Mesenchymal stem cell (in vitro differentiated cells and primary cell): ENCODE results near the gene ISX.

Experiments
- DNase-seq: peaks from one replicate; pipeline ENCODE4 v3.0.0-alpha.2; 2013
- H2AFZ ChIP-seq: one replicate; pipeline ENCODE4 v1.6.1; 2013; ENCODE audit warnings: low read depth, mild to moderate bottlenecking, control low read depth, inconsistent platforms, low read length, moderate library complexity
- H2AK5ac ChIP-seq: 2 replicates; pipeline ENCODE4 v1.6.1; 2013; ENCODE audit warnings: low read length, moderate library complexity, mild to moderate bottlenecking, inconsistent platforms; ENCODE audit not compliant: severe bottlenecking
- H2BK120ac ChIP-seq: one replicate; pipeline ENCODE4 v1.6.1; 2013; ENCODE audit warnings: low read depth, mild to moderate bottlenecking, inconsistent platforms, low read length, moderate library complexity
- H2BK12ac ChIP-seq, 2 experiments: one replicate each; pipeline ENCODE4 v1.6.1; 2013; ENCODE audit warnings: inconsistent platforms in 2 of 2, low read length in 2 of 2, mild to moderate bottlenecking in 2 of 2, moderate library complexity in 2 of 2, control low read depth in 1 of 2
- H2BK15ac ChIP-seq: one replicate; pipeline ENCODE4 v1.6.1; 2013; ENCODE audit warnings: mild to moderate bottlenecking, low read depth, inconsistent platforms; ENCODE audit not compliant: poor library complexity, severe bottlenecking
- H2BK5ac ChIP-seq: 2 replicates; pipeline ENCODE4 v1.6.1; 2013; ENCODE audit warnings: low read depth, mild to moderate bottlenecking, low read length, control low read depth, inconsistent platforms; ENCODE audit not compliant: poor library complexity, severe bottlenecking
- H3K14ac ChIP-seq, 2 experiments: one replicate each; pipeline ENCODE4 v1.6.1; 2013; ENCODE audit warnings: inconsistent platforms in 2 of 2, low read length in 2 of 2, control low read depth in 1 of 2, mild to moderate bottlenecking in 1 of 2, moderate library complexity in 1 of 2
- H3K18ac ChIP-seq, 2 experiments: one replicate each; pipeline ENCODE4 v1.6.1; 2013; ENCODE audit warnings: inconsistent platforms in 2 of 2, low read length in 2 of 2, control low read depth in 1 of 2, low read depth in 1 of 2, mild to moderate bottlenecking in 1 of 2
- H3K23ac ChIP-seq, 2 experiments: one replicate each; pipeline ENCODE4 v1.6.1; 2013; ENCODE audit warnings: inconsistent platforms in 2 of 2, low read length in 2 of 2, mild to moderate bottlenecking in 2 of 2, moderate library complexity in 2 of 2, control low read depth in 1 of 2
- H3K27ac ChIP-seq: 2 replicates; pipeline ENCODE4 v1.5.1; 2013; ENCODE audit warnings: mild to moderate bottlenecking, moderate library complexity, low read length, control low read depth, inconsistent platforms; ENCODE audit not compliant: poor library complexity, severe bottlenecking
- H3K27me3 ChIP-seq, 2 experiments: 2 replicates each; pipeline versions ENCODE4 v1.6.1 to v1.7.0; 2013; ENCODE audit warnings: low read length in 2 of 2, mild to moderate bottlenecking in 2 of 2, moderate library complexity in 2 of 2, control low read depth in 1 of 2, inconsistent platforms in 1 of 2; ENCODE audit not compliant: control insufficient read depth in 1 of 2, insufficient read depth in 1 of 2
- H3K36me3 ChIP-seq, 2 experiments: 2 replicates each; pipeline versions ENCODE4 v1.6.1 to v1.7.0; 2013; ENCODE audit warnings: low read length in 2 of 2, control low read depth in 1 of 2, inconsistent platforms in 1 of 2, low read depth in 1 of 2, mild to moderate bottlenecking in 1 of 2; ENCODE audit not compliant: insufficient read depth in 2 of 2, control insufficient read depth in 1 of 2
- H3K4ac ChIP-seq, 2 experiments: one replicate each; pipeline ENCODE4 v1.6.1; 2013; ENCODE audit warnings: inconsistent platforms in 2 of 2, low read length in 2 of 2, mild to moderate bottlenecking in 2 of 2, moderate library complexity in 2 of 2, control low read depth in 1 of 2, low read depth in 1 of 2
- H3K4me1 ChIP-seq: 2 replicates; pipeline ENCODE4 v1.6.1; 2013; ENCODE audit warnings: low read depth, low read length, control low read depth; ENCODE audit not compliant: control insufficient read depth, insufficient read depth
- H3K4me2 ChIP-seq: 2 replicates; pipeline ENCODE4 v1.6.1; 2013; ENCODE audit warnings: low read length, mild to moderate bottlenecking, inconsistent platforms; ENCODE audit not compliant: poor library complexity, severe bottlenecking
- H3K4me3 ChIP-seq, 2 experiments: 2 replicates each; pipeline versions ENCODE4 v1.5.1 to v1.7.0; 2013; ENCODE audit warnings: low read length in 2 of 2, mild to moderate bottlenecking in 2 of 2, control low read depth in 1 of 2, low read depth in 1 of 2; ENCODE audit not compliant: insufficient read depth in 1 of 2
- H3K79me1 ChIP-seq: replicated peaks from 2 replicates; pipeline ENCODE4 v1.6.1; 2013; ENCODE audit warnings: mild to moderate bottlenecking, control low read depth, low read length, inconsistent platforms; ENCODE audit not compliant: poor library complexity, severe bottlenecking
- H3K9ac ChIP-seq: 2 replicates; pipeline ENCODE4 v1.7.0; 2013; ENCODE audit warnings: mild to moderate bottlenecking, low read length, moderate library complexity
- H3K9me3 ChIP-seq: 2 replicates; pipeline ENCODE4 v1.7.0; 2013; ENCODE audit warnings: mild to moderate bottlenecking, low read length; ENCODE audit not compliant: control insufficient read depth
- H4K8ac ChIP-seq: one replicate; pipeline ENCODE4 v1.6.1; 2013; ENCODE audit warnings: inconsistent platforms, mild to moderate bottlenecking, low read length, moderate library complexity
- H4K91ac ChIP-seq: one replicate; pipeline ENCODE4 v1.6.1; 2013; ENCODE audit warnings: mild to moderate bottlenecking, low read length, inconsistent platforms
- WGBS: methylation state at CpG from one replicate; pipeline ENCODE4 v1.1.7; 2013; ENCODE audit warnings: mixed read lengths; 5-methylcytosine and 5-hydroxymethylcytosine counted together

ISX gene

GRCh38 chr22:35071784-35072183, 5.8 kb downstream of the ISX start:
- no peak overlapping the region for H2AFZ ChIP-seq
- H3K4me3 ChIP-seq, result no peak overlapping the region
- H4K91ac ChIP-seq, result no peak overlapping the region
- no peak overlapping the region for H2BK12ac ChIP-seq
- no peak overlapping the region for H3K14ac ChIP-seq
- H3K36me3 ChIP-seq, result no peaks in the 10 kb centered on the region
- no peak overlapping the region for H3K4ac ChIP-seq
- no peak for DNase-seq
- H3K23ac ChIP-seq, result no peak overlapping the region
- no peaks in the 10 kb centered on the region for H3K9me3 ChIP-seq
- H3K4me1 ChIP-seq, result no peaks in the 10 kb centered on the region
- H3K79me1 ChIP-seq, result no peaks in the 10 kb centered on the region
- H3K9ac ChIP-seq, result no peak overlapping the region
- H2BK15ac ChIP-seq, result no peak overlapping the region
- 81% methylated on average over 2 of the region's 3 CpGs for WGBS
- no peak overlapping the region for H2BK120ac ChIP-seq
- no peaks in the 10 kb centered on the region for H3K27me3 ChIP-seq
- H3K4me2 ChIP-seq, result no peak overlapping the region
- H2AK5ac ChIP-seq, result no peak overlapping the region
- H4K8ac ChIP-seq, result no peak overlapping the region
- no peak overlapping the region for H3K27ac ChIP-seq
- H3K18ac ChIP-seq, result no peak overlapping the region
- no peak overlapping the region for H2BK5ac ChIP-seq

GRCh38 chr22:35072925-35073324, 7.0 kb downstream of the ISX start:
- Histone ChIP-seq H3K36me3 (no peaks in the 10 kb centered on the region), H3K18ac (no peak overlapping the region), H3K14ac (no peak overlapping the region), H2BK12ac (no peak overlapping the region), H3K23ac (no peak overlapping the region), H2BK15ac (no peak overlapping the region), H3K4ac (no peak overlapping the region), H3K9me3 (no peaks in the 10 kb centered on the region), H3K4me3 (no peak overlapping the region), H4K91ac (no peak overlapping the region), H3K4me1 (no peaks in the 10 kb centered on the region), H2AFZ (no peak overlapping the region), H3K4me2 (no peak overlapping the region), H4K8ac (no peak overlapping the region), H3K9ac (no peak overlapping the region), H3K27me3 (no peaks in the 10 kb centered on the region), H3K79me1 (no peaks in the 10 kb centered on the region), H3K27ac (no peak overlapping the region), H2BK5ac (no peak overlapping the region), H2AK5ac (no peak overlapping the region), H2BK120ac (no peak overlapping the region)
- no peak for DNase-seq
- 14% methylated on average over 2 of the region's 4 CpGs for WGBS

GRCh38 chr22:35074583-35074982, 8.6 kb downstream of the ISX start:
- Histone ChIP-seq H4K8ac (no peak overlapping the region), H3K9me3 (no peaks in the 10 kb centered on the region), H3K79me1 (no peaks in the 10 kb centered on the region), H2BK12ac (no peak overlapping the region), H2AFZ (no peak overlapping the region), H3K23ac (no peak overlapping the region), H3K18ac (no peak overlapping the region), H2BK15ac (no peak overlapping the region), H3K36me3 (no peaks in the 10 kb centered on the region), H3K4me3 (no peak overlapping the region), H3K27me3 (no peaks in the 10 kb centered on the region), H3K14ac (no peak overlapping the region), H3K4me1 (no peaks in the 10 kb centered on the region), H3K4me2 (no peak overlapping the region), H3K9ac (no peak overlapping the region), H2AK5ac (no peak overlapping the region), H2BK120ac (no peak overlapping the region), H4K91ac (no peak overlapping the region), H3K4ac (no peak overlapping the region), H3K27ac (no peak overlapping the region), H2BK5ac (no peak overlapping the region)
- 86% methylated on average over 3 of the region's 4 CpGs for WGBS
- no peak for DNase-seq

- no peaks in the 10 kb centered on the region for H3K9me3 ChIP-seq
- 68% methylated on average over 6 of the region's 6 CpGs for WGBS
- H3K23ac ChIP-seq, result no peak overlapping the region
- no peaks in the 10 kb centered on the region for H3K79me1 ChIP-seq
- no peak overlapping the region for H2BK12ac ChIP-seq
- H3K4me3 ChIP-seq, result no peak overlapping the region
- H3K18ac ChIP-seq, result no peak overlapping the region
- no peaks in the 10 kb centered on the region for H3K4me1 ChIP-seq
- no peak overlapping the region for H3K4ac ChIP-seq
- no peak overlapping the region for H3K9ac ChIP-seq
- no peak overlapping the region for H2AFZ ChIP-seq
- no peak overlapping the region for H3K27ac ChIP-seq
- no peak overlapping the region for H2AK5ac ChIP-seq
- H3K36me3 ChIP-seq, result no peaks in the 10 kb centered on the region
- no peak overlapping the region for H2BK120ac ChIP-seq
- no peak for DNase-seq
- H4K8ac ChIP-seq, result no peak overlapping the region
- H4K91ac ChIP-seq, result no peak overlapping the region
- no peak overlapping the region for H2BK15ac ChIP-seq
- H3K4me2 ChIP-seq, result no peak overlapping the region
- H2BK5ac ChIP-seq, result no peak overlapping the region
- H3K27me3 ChIP-seq, result no peaks in the 10 kb centered on the region
- no peak overlapping the region for H3K14ac ChIP-seq
Observed at GRCh38 chr22:35076630-35077029, 10.7 kb downstream of the ISX start.
